ENCODE results near the gene PSD2. TPM values are rescaled to one million over a fixed set of nuclear protein-coding genes. Genes with fewer than 3 reads are reported as not detected.

Gene PSD2
- total and polyA plus RNA-seq, 8 donors: 0.06 to 0.66 (median 0.16) TPM

DNA sequence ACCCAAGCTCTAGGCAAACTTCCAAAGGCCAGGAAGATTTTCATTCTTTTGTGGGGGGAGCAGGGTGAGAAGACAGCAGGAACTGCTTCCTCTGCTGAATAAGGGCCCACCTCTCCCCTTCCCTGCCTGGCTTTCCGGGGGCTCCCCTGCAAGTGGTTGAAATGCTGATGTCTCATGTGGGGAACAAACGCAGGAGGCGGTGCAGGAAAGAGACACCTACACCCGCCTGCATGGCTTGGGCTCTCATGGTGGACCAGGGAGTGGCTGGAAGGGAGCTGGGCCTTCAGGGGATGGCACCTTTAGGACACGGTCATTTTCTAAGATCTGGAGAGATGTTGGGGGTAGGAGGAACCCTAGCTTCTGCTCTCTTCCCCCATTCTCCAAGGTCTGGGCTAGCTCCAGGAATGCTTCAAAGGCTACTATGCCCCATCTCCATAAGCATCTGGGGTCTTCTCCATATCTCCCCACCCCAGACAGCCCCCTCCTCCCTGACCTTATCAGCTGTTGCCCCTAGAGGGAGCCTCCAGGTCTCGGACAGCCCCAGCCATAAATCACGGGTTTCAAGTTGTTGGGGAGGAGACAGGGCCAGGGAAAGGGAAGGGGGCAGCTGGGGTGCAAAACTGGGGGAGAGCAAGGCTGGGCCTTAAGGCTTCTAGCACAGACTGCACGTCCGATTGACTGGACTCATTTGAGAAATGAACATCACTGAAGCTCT lies 76.6 kb downstream of the PSD2 start:
- intact Hi-C loops (cut with DNase I): no loop called here
- no peak overlapping the region for H3K4me3 ChIP-seq
- H3K9me3 ChIP-seq: no peaks in the 10 kb centered on the region
- no peak for DNase-seq
- TF ChIP-seq, protein P1, sequence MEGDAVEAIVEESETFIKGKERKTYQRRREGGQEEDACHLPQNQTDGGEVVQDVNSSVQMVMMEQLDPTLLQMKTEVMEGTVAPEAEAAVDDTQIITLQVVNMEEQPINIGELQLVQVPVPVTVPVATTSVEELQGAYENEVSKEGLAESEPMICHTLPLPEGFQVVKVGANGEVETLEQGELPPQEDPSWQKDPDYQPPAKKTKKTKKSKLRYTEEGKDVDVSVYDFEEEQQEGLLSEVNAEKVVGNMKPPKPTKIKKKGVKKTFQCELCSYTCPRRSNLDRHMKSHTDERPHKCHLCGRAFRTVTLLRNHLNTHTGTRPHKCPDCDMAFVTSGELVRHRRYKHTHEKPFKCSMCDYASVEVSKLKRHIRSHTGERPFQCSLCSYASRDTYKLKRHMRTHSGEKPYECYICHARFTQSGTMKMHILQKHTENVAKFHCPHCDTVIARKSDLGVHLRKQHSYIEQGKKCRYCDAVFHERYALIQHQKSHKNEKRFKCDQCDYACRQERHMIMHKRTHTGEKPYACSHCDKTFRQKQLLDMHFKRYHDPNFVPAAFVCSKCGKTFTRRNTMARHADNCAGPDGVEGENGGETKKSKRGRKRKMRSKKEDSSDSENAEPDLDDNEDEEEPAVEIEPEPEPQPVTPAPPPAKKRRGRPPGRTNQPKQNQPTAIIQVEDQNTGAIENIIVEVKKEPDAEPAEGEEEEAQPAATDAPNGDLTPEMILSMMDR (IDR thresholded peaks at IDR 0.05): no peak
- no peak overlapping the region for H3K27ac ChIP-seq
- no peaks in the 10 kb centered on the region for H3K4me1 ChIP-seq
- no peak for ATAC-seq
- no peak for FAIRE-seq
- no peaks in the 10 kb centered on the region for H3K36me3 ChIP-seq
- WGBS, 2 donors: 88 to 89% methylated on average over 9 of the region's 9 CpGs
- H3K27me3 ChIP-seq: no peaks in the 10 kb centered on the region

DNA sequence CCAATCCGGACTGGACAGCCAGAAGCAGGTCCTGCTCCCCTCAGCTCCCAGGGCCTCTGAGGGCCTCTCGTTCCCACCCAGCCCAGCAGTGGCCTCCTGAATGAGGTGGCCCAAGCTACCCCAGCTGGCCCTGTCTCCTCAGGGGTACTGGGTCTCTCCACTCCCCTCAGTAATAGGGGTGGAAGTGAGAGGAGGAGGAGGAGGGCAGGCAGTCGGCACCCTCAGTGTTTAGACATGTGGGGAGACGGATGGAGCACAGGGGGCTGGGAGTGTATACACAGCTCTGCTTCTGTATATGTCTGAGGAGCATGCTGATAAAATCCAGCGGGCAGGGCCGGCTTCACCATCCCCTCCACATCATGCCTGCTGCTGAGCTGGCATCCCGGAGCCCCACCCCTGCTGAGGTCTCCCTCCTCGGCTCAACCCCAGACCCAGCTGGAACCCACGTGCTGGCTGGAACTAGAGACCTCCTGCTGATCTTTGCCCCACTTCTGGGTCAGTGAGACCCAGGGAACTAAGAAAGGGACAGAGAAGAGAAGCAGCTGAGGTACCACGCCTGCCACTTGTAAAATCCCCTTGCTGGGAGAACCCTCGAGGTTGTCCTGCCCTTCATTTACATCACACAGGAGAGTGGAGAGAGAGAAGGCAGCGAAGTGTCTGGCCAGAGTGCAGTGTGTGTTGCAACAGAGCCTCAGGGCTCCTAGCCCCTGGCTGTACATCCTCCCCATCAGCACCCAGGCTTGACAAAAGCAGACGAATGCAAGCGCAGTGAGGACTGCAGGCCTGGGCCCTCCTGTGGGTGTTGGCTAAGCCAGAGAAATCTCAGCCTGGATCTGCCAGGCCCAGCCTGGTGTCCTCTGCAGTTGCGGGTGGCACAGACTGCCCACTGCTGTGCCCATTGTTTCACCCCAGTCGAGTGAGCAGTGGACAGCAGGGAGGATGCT lies 77.5 kb downstream of the PSD2 start:
- Histone ChIP-seq H3K27me3 (no peaks in the 10 kb centered on the region), H3K27ac (no peak overlapping the region), H3K4me3 (no peak overlapping the region), H3K9me3 (no peaks in the 10 kb centered on the region), H3K4me1 (no peaks in the 10 kb centered on the region), H3K36me3 (no peaks in the 10 kb centered on the region)
- ATAC-seq: no peak
- WGBS, 2 donors: 85 to 87% methylated on average over 16 of the region's 16 CpGs
- DNase-seq: no peak
- TF ChIP-seq, protein P1 (IDR thresholded peaks at IDR 0.05): no peak
- no peak for FAIRE-seq
- intact Hi-C loops (cut with DNase I): no loop called here

DNA sequence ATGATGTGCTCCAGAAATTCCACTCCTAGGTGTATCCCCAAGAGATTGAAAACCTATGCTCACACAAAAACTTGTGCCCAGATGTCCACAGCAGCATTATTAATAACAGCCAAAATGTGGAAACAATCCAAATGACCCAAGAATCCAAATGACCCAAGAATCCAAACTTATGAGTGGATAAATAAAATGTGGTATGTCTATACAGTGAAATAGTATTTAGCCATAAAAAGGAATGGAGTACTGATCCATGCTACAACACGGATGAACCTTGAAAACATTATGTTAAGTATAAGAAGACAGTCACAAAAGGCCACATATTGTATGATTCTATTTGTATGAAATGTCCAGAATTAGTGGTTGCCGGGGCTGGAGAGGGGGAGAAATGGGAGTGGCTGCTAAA lies 80.3 kb downstream of the PSD2 start:
- DNase-seq (no peak), FAIRE-seq (no peak), ATAC-seq (no peak)
- Histone ChIP-seq H3K4me3 (no peak overlapping the region), H3K9me3 (no peaks in the 10 kb centered on the region), H3K36me3 (no peaks in the 10 kb centered on the region), H3K4me1 (no peaks in the 10 kb centered on the region), H3K27ac (no peak overlapping the region), H3K27me3 (no peaks in the 10 kb centered on the region)
- intact Hi-C loops (cut with DNase I): no loop called here
- TF ChIP-seq, protein P1 (IDR thresholded peaks at IDR 0.05): no peak
- WGBS, 2 donors: 70 to 81% methylated on average over 2 of the region's 2 CpGs

DNA sequence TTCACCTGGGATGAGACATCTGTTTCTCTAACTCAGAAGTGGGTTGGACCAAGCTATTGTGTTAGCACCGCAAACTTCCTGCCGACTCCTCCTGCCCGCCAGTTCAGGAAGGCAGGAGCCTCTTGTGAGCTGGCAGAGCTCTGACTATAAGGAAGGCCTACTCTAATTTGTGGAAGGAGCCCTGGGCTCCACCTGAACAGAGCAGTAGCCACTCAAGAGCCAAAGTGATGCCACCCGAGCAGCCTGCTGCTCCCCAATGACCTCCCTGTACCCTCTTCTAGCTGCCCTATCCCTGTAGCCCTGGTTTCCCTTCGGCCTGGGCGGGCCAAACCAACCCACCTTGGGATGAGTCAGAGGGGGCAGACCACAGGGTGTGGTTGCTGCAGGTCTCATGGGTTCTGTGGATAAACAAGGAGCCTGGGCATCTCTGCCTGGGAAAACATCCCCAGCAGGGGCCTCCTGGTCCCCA lies 81.6 kb downstream of the PSD2 start:
- Histone ChIP-seq H3K27me3 (no peaks in the 10 kb centered on the region), H3K4me3 (no peak overlapping the region), H3K4me1 (no peaks in the 10 kb centered on the region), H3K36me3 (no peaks in the 10 kb centered on the region), H3K27ac (no peak overlapping the region), H3K9me3 (no peaks in the 10 kb centered on the region)
- WGBS, 2 donors: 90 to 94% methylated on average over 6 of the region's 6 CpGs
- ATAC-seq (no peak), DNase-seq (no peak), FAIRE-seq (no peak)
- intact Hi-C loops (cut with DNase I): no loop called here
- TF ChIP-seq, protein P1 (IDR thresholded peaks at IDR 0.05): no peak

Data from pancreas (tissue), 10 donors.